ENCODE results near the gene LCN9.
"Not testable (repeated sequence)": the region's sequence is repeated elsewhere in the genome, so short reads cannot be mapped to it uniquely, and the experiment has no call there.

Gene LCN9

DNA sequence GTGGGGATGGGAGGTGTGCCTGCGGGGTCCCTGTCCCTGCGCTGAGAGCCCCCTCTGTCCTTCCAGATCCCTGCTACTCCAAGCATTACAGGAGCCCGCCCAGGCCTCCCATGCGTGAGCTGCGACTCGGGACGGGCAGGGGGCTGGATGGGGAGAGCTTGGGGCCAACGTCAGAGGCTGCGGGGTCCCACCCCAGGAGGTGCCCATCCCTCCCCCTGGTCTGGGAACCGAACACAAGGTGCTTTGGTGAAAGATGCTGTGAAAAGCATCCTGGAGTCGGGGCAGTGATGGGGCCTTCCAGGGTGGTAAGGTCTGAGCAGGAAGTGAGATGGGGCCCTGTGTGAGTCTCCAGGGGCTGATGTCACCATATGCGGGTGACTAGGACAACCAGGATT, 2.7 kb downstream of the LCN9 start:
- FAIRE-seq (no peak), DNase-seq (ENCODE audit: insufficient read length) (no peak)
- no peak for TF ChIP-seq POLR2AphosphoS5 (IDR thresholded peaks at IDR 0.05; ENCODE audit: low read depth, low read length)
- TF ChIP-seq POLR2A (IDR thresholded peaks at IDR 0.05; ENCODE audit: low read depth, low read length), result no peak
- no peak for TF ChIP-seq TAF1 (IDR thresholded peaks at IDR 0.05; ENCODE audit: borderline replicate concordance, low read depth, low read length)

DNA sequence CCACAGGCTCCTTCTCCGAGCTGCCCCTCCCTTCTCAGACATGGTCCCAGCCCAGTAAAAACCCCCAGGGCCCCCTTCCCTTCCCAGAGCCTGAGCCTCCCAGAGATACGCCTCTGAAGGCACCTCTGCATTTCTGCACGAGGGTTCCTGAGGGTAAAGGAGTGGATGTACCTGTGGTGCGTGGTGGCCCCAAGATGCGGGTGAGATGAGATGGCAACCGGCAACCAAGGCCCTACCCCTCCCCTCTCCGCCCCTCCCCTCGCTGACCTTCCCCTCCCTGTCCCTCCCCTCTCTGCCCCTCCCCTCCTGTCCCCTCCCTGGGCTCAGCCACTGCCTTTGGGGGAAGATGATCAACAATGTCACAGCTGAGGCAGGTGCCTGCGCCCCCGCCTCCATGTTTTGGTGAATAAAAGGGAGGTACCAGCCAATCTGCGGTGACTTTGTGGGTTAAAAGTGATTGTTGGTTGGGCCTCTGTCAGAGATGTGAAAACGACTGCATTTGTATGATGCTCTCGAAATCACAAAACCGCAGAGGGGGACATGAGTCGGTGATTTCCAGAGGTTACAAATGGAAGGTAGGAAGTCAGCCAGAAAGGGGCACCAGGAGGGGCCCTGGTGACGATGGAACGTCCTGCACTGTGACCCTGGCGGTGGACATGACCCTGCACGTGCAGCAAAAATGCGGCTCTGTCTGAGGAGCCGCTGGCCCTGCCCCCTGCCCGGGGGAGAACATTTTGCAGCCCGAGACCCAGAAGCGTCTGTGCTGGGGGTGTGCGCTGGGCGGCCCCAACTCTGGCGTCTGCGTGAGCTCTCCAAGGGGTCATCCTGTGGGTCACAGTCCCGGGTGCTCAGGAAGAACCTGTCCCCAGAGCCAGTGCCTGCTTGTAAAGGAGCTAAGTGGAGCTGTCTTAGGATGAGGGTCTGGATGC, 3.7 kb downstream of the LCN9 start:
- no peak for DNase-seq (ENCODE audit: insufficient read length)
- TF ChIP-seq TAF1 (IDR thresholded peaks at IDR 0.05; ENCODE audit: borderline replicate concordance, low read depth, low read length) (no peak), POLR2A (IDR thresholded peaks at IDR 0.05; ENCODE audit: low read depth, low read length) (no peak), POLR2AphosphoS5 (IDR thresholded peaks at IDR 0.05; ENCODE audit: low read depth, low read length) (no peak)
- no peak for FAIRE-seq

- no peak for DNase-seq (ENCODE audit: insufficient read length)
- TF ChIP-seq POLR2AphosphoS5 (IDR thresholded peaks at IDR 0.05; ENCODE audit: low read depth, low read length) (no peak), POLR2A (IDR thresholded peaks at IDR 0.05; ENCODE audit: low read depth, low read length) (no peak), TAF1 (IDR thresholded peaks at IDR 0.05; ENCODE audit: borderline replicate concordance, low read depth, low read length) (no peak)
- FAIRE-seq, result no peak
Measured at GRCh38 chr9:135667463-135668001, 4.4 kb downstream of the LCN9 start.

- DNase-seq (ENCODE audit: insufficient read length); FAIRE-seq: not testable (repeated sequence)
Measured at GRCh38 chr9:135669018-135669417, 5.9 kb downstream of the LCN9 start.

GRCh38 chr9:135669616-135670285, 6.6 kb downstream of the LCN9 start:
- no peak for FAIRE-seq
- no peak for DNase-seq (ENCODE audit: insufficient read length)
- no peak for TF ChIP-seq TAF1 (IDR thresholded peaks at IDR 0.05; ENCODE audit: borderline replicate concordance, low read depth, low read length)
- TF ChIP-seq POLR2A (IDR thresholded peaks at IDR 0.05; ENCODE audit: low read depth, low read length), result no peak
- no peak for TF ChIP-seq POLR2AphosphoS5 (IDR thresholded peaks at IDR 0.05; ENCODE audit: low read depth, low read length)

- DNase-seq (ENCODE audit: insufficient read length), result no peak
- TF ChIP-seq POLR2AphosphoS5 (IDR thresholded peaks at IDR 0.05; ENCODE audit: low read depth, low read length) (no peak), TAF1 (IDR thresholded peaks at IDR 0.05; ENCODE audit: borderline replicate concordance, low read depth, low read length) (no peak), POLR2A (IDR thresholded peaks at IDR 0.05; ENCODE audit: low read depth, low read length) (no peak)
Measured at GRCh38 chr9:135670721-135671590, 7.8 kb downstream of the LCN9 start.

DNA sequence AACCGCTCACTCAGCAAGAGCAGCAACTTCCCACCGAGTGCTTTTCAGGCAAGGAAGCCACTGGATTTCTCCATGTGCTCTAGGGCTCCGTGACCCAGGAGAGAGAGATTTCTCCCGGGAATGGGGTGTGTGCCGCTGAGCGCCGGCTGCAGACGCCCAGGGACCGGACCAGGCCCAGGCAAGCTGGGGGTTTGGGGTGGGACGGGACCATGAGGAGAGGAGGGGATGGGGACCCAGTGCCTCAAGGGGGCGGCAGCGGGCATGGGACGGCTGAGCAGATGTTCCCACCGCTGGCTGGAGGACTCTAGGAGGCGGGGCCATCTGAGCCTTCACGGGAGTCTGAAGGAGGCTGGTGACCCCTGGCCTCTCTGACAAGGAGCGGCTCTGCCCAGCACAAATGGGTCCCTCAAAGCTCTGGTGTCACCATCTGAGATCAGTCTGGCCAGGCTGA, 8.5 kb downstream of the LCN9 start:
- TF ChIP-seq POLR2AphosphoS5 (IDR thresholded peaks at IDR 0.05; ENCODE audit: low read depth, low read length) (no peak), POLR2A (IDR thresholded peaks at IDR 0.05; ENCODE audit: low read depth, low read length) (no peak), TAF1 (IDR thresholded peaks at IDR 0.05; ENCODE audit: borderline replicate concordance, low read depth, low read length) (no peak)
- DNase-seq (ENCODE audit: insufficient read length) (no peak), FAIRE-seq (no peak)

More at GRCh38 chr9:135670721-135671590, 7.8 kb downstream of the LCN9 start:
- no peak for FAIRE-seq

- FAIRE-seq; DNase-seq (ENCODE audit: insufficient read length): not testable (repeated sequence)
Measured at GRCh38 chr9:135672786-135673185, 9.7 kb downstream of the LCN9 start.

DNA sequence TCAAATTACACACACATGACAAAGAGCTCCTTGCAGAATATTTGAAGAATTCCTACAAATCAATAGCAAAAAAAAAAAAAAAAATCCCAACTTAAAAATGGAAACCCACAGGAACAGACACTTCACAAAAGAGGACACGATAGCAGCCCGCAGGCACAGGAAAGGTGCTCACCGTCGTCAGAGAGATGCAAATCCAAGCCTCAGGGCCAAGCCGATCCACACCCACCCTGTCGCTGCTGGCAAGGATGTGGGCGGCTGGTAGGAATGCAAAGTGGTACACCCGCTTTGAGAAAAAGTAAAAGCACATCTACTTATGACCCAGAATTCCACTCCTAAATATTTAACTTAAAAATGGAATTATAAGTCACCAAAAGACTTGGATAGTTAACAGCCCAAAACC, 10.8 kb downstream of the LCN9 start:
- DNase-seq (ENCODE audit: insufficient read length), result no peak
- TF ChIP-seq TAF1 (IDR thresholded peaks at IDR 0.05; ENCODE audit: borderline replicate concordance, low read depth, low read length), result no peak
- TF ChIP-seq POLR2AphosphoS5 (IDR thresholded peaks at IDR 0.05; ENCODE audit: low read depth, low read length), result no peak
- no peak for TF ChIP-seq POLR2A (IDR thresholded peaks at IDR 0.05; ENCODE audit: low read depth, low read length)
- FAIRE-seq, result no peak

GRCh38 chr9:135674977-135675376, 11.9 kb downstream of the LCN9 start:
- TF ChIP-seq TAF1 (IDR thresholded peaks at IDR 0.05; ENCODE audit: borderline replicate concordance, low read depth, low read length), result no peak
- no peak for TF ChIP-seq POLR2A (IDR thresholded peaks at IDR 0.05; ENCODE audit: low read depth, low read length)
- no peak for TF ChIP-seq POLR2AphosphoS5 (IDR thresholded peaks at IDR 0.05; ENCODE audit: low read depth, low read length)
- DNase-seq (ENCODE audit: insufficient read length) (no peak), FAIRE-seq (no peak)

- FAIRE-seq (no peak), DNase-seq (ENCODE audit: insufficient read length) (no peak)
- TF ChIP-seq TAF1 (IDR thresholded peaks at IDR 0.05; ENCODE audit: borderline replicate concordance, low read depth, low read length) (no peak), POLR2AphosphoS5 (IDR thresholded peaks at IDR 0.05; ENCODE audit: low read depth, low read length) (no peak), POLR2A (IDR thresholded peaks at IDR 0.05; ENCODE audit: low read depth, low read length) (no peak)
Measured at GRCh38 chr9:135676891-135677290, 13.8 kb downstream of the LCN9 start.

All from GM12892 (cell line).